Gastrocnemius medialis (tissue), 4 donors: ENCODE results near the gene KIF26B. TPM values are rescaled to one million over a fixed set of nuclear protein-coding genes. Genes with fewer than 3 reads are reported as not detected.

Experiments used
- ATAC-seq, 2 donors: fragments of 150-250 bp; one replicate each; pipeline ENCODE4 v1.9.1; 2016
- DNase-seq, 2 donors: peaks; one replicate each; pipeline ENCODE4 v3.0.0-alpha.2; 2019
- H3K27ac ChIP-seq, 4 donors: fragments of 200-600 bp; sonication (generic); 1 replicate in 1 of 4; 2 replicates in 3 of 4; pipeline ENCODE4 v1.5.1; 2016 to 2018; ENCODE audit warnings: mild to moderate bottlenecking in 2 of 4, moderate library complexity in 1 of 4
- H3K27me3 ChIP-seq, 3 donors: fragments of 200-600 bp; sonication (generic) in 2 of 3; 1 replicate in 1 of 3; 2 replicates in 2 of 3; pipeline versions ENCODE4 v1.5.1 to v1.6.0; 2016 to 2019; ENCODE audit warnings: mild to moderate bottlenecking in 1 of 3, moderate library complexity in 1 of 3
- H3K36me3 ChIP-seq, 2 donors: fragments of 200-600 bp; sonication (generic) in 1 of 2; one replicate each; pipeline ENCODE4 v1.5.1; 2017 to 2018
- H3K4me1 ChIP-seq, 2 donors: fragments of 200-600 bp; sonication (generic) in 1 of 2; one replicate each; pipeline ENCODE4 v1.5.1; 2016 to 2017; ENCODE audit warnings: mild to moderate bottlenecking in 2 of 2
- H3K4me3 ChIP-seq, 4 donors: fragments of 200-600 bp; sonication (generic) in 3 of 4; 1 replicate in 1 of 4; 2 replicates in 3 of 4; pipeline ENCODE4 v1.5.1; 2016 to 2019; ENCODE audit warnings: mild to moderate bottlenecking in 2 of 4
- H3K9me3 ChIP-seq, 3 donors: fragments of 200-600 bp; sonication (generic) in 2 of 3; 1 replicate in 1 of 3; 2 replicates in 2 of 3; pipeline ENCODE4 v1.5.1; 2016 to 2019
- CTCF ChIP-seq, 5 experiments: fragments of 450-650 bp in 3 of 5; fragments of 200-600 bp in 2 of 5; sonication (generic) in 2 of 5; IDR thresholded peaks in 4 of 5; conservative IDR thresholded peaks in 1 of 5; 1 replicate in 4 of 5; 2 replicates in 1 of 5; pipeline ENCODE4 v1.5.1; 2016 to 2019; ENCODE audit warnings: antibody characterized with exemption in 5 of 5, mild to moderate bottlenecking in 3 of 5, moderate library complexity in 3 of 5
- POLR2A ChIP-seq, 2 donors: fragments of 450-650 bp; IDR thresholded peaks; one replicate each; pipeline ENCODE4 v1.6.1; 2017; ENCODE audit warnings: antibody characterized with exemption in 2 of 2, mild to moderate bottlenecking in 2 of 2, moderate library complexity in 2 of 2
- in situ Hi-C, 4 donors: fragments of 200-750 bp; cut with MboI; loops; one replicate each; pipeline versions ENCODE4 v1.15.0 to v1.8.0; 2017; ENCODE audit warnings: low sequenced_read_pairs in 4 of 4
- intact Hi-C: fragments of 100-400 bp; cut with DNase I; formaldehyde crosslinking; loops from one replicate; pipeline ENCODE4 v1.15.1; 2023; ENCODE audit warnings: low total_unique reads
- total RNA-seq, 4 donors: library from RNA; depleted of rRNA; stranded (reverse); fragments of >200 nt; gene quantifications; one replicate each; pipeline versions ENCODE4 v1.1.0 to v1.2.3, GENCODE V29; 2016

Gene KIF26B
- total RNA-seq, result under 1 TPM in 3 of 4 donors, not detected in 1; 0.02 to 0.20 (median 0.10) TPM

- intact Hi-C loops (loop anchor here (10.0 kb wide), 1 partner anchor 1300 kb away; no protein-coding TSS in a partner anchor), in situ Hi-C loops (loop anchor here (5.0 to 25.0 kb wide), 4 partner anchors 843 to 1333 kb away; no protein-coding TSS in a partner anchor)
- peaks cover 4 to 29% of the 10 kb centered on the region in 2 donors for H3K4me1 ChIP-seq
- peak within 1 kb of the TSS; percentile 49 to 60 (median 54) for H3K4me3 ChIP-seq
- no peaks in the 10 kb centered on the region for H3K36me3 ChIP-seq
- ATAC-seq, result peak; percentile 23 to 38
- no peaks in the 10 kb centered on the region for H3K9me3 ChIP-seq
- TF ChIP-seq CTCF (IDR thresholded peaks at IDR 0.05 in 4 of 5, conservative IDR thresholded peaks at IDR 0.05 in 1 of 5) (no peak), POLR2A (IDR thresholded peaks at IDR 0.05) (no peak)
- H3K27me3 ChIP-seq, result peaks cover 38 to 61% (median 50%) of the 10 kb centered on the region in 3 donors
- no peak for DNase-seq
- H3K27ac ChIP-seq, result no peak within 1 kb of the TSS
These were observed at the start of gene KIF26B for GRCh38 chr1:245154429-245155271. TSS of gene KIF26B (plus strand) at chr1:245154985. CDS start at chr1:245155425, 440 bp downstream.

- TF ChIP-seq POLR2A (IDR thresholded peaks at IDR 0.05) (no peak), CTCF (IDR thresholded peaks at IDR 0.05 in 4 of 5, conservative IDR thresholded peaks at IDR 0.05 in 1 of 5) (no peak)
- intact Hi-C loops, result no loop called here
- in situ Hi-C loops, result no loop called here
These were observed 49.7 kb upstream of the KIF26B start for GRCh38 chr1:245105042-245105441.

GRCh38 chr1:245105815-245106410 lies 48.9 kb upstream of the KIF26B start:
- no peak for TF ChIP-seq CTCF (IDR thresholded peaks at IDR 0.05 in 4 of 5, conservative IDR thresholded peaks at IDR 0.05 in 1 of 5)
- no peak for TF ChIP-seq POLR2A (IDR thresholded peaks at IDR 0.05)

More at GRCh38 chr1:245105042-245105441, 49.7 kb upstream of the KIF26B start:
- no peaks in the 10 kb centered on the region for H3K9me3 ChIP-seq
- H3K36me3 ChIP-seq, result no peaks in the 10 kb centered on the region
- DNase-seq (no peak), ATAC-seq (no peak)
- H3K27ac ChIP-seq, result no peak overlapping the region
- no peaks in the 10 kb centered on the region for H3K4me1 ChIP-seq
- H3K4me3 ChIP-seq, result no peak overlapping the region
- no peaks in the 10 kb centered on the region for H3K27me3 ChIP-seq

GRCh38 chr1:245107776-245108114 lies 47.0 kb upstream of the KIF26B start:
- in situ Hi-C loops, result no loop called here
- ATAC-seq, result no peak
- no peak for TF ChIP-seq POLR2A (IDR thresholded peaks at IDR 0.05)
- TF ChIP-seq CTCF (IDR thresholded peaks at IDR 0.05 in 4 of 5, conservative IDR thresholded peaks at IDR 0.05 in 1 of 5), result no peak
- no peak overlapping the region for H3K4me3 ChIP-seq
- intact Hi-C loops, result no loop called here
- no peaks in the 10 kb centered on the region for H3K9me3 ChIP-seq
- H3K36me3 ChIP-seq, result no peaks in the 10 kb centered on the region
- H3K27ac ChIP-seq, result no peak overlapping the region
- H3K27me3 ChIP-seq, result no peaks in the 10 kb centered on the region
- H3K4me1 ChIP-seq, result no peaks in the 10 kb centered on the region
- DNase-seq, result no peak

More at GRCh38 chr1:245105815-245106410, 48.9 kb upstream of the KIF26B start:
- no peaks in the 10 kb centered on the region for H3K27me3 ChIP-seq
- ATAC-seq (no peak), DNase-seq (no peak)
- H3K4me3 ChIP-seq, result no peak overlapping the region
- no peak overlapping the region for H3K27ac ChIP-seq
- H3K9me3 ChIP-seq, result no peaks in the 10 kb centered on the region
- in situ Hi-C loops (no loop called here), intact Hi-C loops (no loop called here)
- no peaks in the 10 kb centered on the region for H3K4me1 ChIP-seq
- H3K36me3 ChIP-seq, result no peaks in the 10 kb centered on the region
